Stimulated activated effector memory CD8-positive, alpha-beta T cell treated with anti-CD3 and anti-CD28 coated beads, Interleukin-12 subunit alpha, Interleukin-12 subunit beta, amount 100 ng/mL, for 72 hours (primary cell): ENCODE results near the gene AVPR1A.
"Not testable (repeated sequence)": the region's sequence is repeated elsewhere in the genome, so short reads cannot be mapped to it uniquely, and the experiment has no call there.

Experiments used
- ATAC-seq: fragments of 150-1000 bp; cut with Tn5 transposase; 2 replicates; pipeline ENCODE4 v1.10.0; 2021
- DNase-seq, 2 donors: peaks; one replicate each; pipeline ENCODE4 v3.0.0; 2021 to 2022; ENCODE audit warnings: low spot score in 2 of 2
- H3K27ac Mint-ChIP-seq: one replicate; pipeline ENCODE4 v1.8.0; 2022; ENCODE audit warnings: mild to moderate bottlenecking, mixed read lengths
- H3K36me3 Mint-ChIP-seq: one replicate; pipeline ENCODE4 v1.8.0; 2022; ENCODE audit warnings: mild to moderate bottlenecking, mixed read lengths
- H3K4me1 Mint-ChIP-seq: one replicate; pipeline ENCODE4 v1.8.0; 2022; ENCODE audit warnings: mixed read lengths
- H3K4me3 Mint-ChIP-seq: one replicate; pipeline ENCODE4 v1.8.0; 2022; ENCODE audit warnings: mild to moderate bottlenecking, mixed read lengths
- H3K9me3 Mint-ChIP-seq: one replicate; pipeline ENCODE4 v1.8.0; 2022; ENCODE audit warnings: mixed read lengths

The AVPR1A gene

DNA sequence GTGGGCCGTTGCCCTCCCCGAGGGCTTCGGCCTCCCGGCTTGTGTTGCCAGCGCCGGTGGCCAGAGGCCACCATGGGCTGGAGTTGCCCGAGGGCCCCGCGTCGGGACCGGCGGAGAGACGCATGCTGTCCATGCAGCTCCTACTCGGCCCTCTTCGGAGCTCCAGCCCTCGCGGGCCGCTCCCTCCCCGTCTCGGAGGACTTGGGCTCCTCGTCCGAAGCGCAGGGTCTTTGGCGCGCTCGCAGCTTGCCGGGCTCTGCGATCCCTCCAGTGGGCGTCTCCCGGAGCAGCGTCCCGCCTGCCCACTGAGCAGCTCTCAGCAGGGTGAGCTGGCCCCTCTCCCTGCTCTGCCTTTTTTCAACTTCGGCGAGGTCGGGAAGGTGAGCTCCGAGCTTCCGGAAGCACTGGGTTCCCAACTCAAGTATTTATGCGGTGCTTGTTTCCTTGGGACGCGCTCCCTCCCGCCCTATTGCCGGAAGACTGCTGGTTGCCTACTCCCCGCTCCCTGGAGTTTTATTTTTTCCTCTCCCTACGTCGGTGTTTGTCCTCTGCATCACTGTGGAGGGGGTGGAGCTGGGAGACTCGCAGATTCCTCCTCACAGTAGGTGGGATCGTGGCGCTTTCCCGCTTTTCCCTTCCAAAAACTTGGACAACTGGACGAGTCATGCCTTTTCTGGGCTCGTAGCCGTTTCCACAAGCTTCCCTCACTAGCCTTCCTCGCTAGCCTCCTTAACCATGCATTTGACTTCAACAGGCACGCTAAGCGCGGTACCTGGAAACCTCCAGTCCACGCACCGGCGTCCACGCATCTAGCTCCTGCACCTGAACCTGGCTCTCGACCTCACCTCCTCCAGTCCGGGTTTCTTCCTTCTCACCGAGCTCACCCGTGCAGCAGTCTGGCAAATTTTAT is at the start of gene AVPR1A:
AVPR1A (minus strand) TSS at position 489 of the 910 bp plus-strand sequence; CDS start at position 124, 365 bp downstream.
- no peak for ATAC-seq
- DNase-seq: no peak
- Mint-ChIP-seq H3K4me3 (no peak within 1 kb of the TSS), H3K36me3 (no peaks in the 10 kb centered on the region), H3K27ac (no peak within 1 kb of the TSS), H3K9me3 (peaks cover 4% of the 10 kb centered on the region), H3K4me1 (peaks cover 11% of the 10 kb centered on the region)

DNA sequence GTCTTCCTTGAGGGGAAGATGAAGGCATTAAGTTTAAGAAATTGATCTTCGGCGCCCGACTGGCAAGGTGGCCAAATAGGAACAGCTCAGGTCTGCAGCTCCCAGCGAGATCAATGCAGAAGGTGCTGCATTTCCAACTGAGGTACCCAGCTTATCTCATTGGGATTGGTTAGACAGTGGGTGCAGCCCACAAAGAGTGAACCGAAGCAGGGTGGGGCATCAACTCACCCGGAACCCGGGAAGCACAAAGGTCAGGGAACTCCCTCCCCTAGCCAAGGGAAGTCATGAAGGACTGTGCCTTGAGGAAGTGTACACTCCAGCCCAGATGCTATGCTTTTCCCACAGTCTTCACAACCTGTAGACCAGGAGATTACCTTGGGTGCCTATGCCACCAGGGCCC is 45.2 kb upstream of the AVPR1A start:
- Mint-ChIP-seq H3K9me3 (peaks cover 17% of the 10 kb centered on the region), H3K4me3 (no peak overlapping the region)

DNA sequence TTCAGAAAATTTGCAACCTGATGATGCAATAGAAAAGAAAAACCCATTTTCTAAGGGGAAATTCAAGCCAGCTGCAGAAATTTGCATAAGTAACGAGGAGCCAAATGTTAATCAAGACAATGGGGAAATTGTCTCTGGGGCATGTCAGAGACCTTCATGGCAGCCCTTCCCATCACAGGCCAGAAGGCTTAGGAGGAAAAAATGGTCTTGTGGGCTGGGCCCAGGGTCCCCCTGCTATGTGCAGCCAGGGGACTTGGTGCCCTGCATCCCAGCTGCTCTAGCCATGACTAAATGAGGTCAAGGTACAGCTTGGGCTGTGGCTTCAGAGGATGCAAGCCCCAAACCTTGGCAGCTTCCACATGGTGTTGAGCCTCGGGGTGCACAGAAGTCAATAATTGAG is 28.2 kb upstream of the AVPR1A start:
- H3K27ac Mint-ChIP-seq: no peak overlapping the region
- ATAC-seq (no peak), DNase-seq (no peak)
- H3K4me3 Mint-ChIP-seq: no peak overlapping the region
- no peaks in the 10 kb centered on the region for H3K36me3 Mint-ChIP-seq
- peaks cover 14% of the 10 kb centered on the region for H3K9me3 Mint-ChIP-seq
- no peaks in the 10 kb centered on the region for H3K4me1 Mint-ChIP-seq

More for the DNA sequence above, 45.2 kb upstream of the AVPR1A start:
- no peak for ATAC-seq
- no peak overlapping the region for H3K27ac Mint-ChIP-seq
- H3K4me1 Mint-ChIP-seq: no peaks in the 10 kb centered on the region
- DNase-seq: no peak
- no peaks in the 10 kb centered on the region for H3K36me3 Mint-ChIP-seq

DNA sequence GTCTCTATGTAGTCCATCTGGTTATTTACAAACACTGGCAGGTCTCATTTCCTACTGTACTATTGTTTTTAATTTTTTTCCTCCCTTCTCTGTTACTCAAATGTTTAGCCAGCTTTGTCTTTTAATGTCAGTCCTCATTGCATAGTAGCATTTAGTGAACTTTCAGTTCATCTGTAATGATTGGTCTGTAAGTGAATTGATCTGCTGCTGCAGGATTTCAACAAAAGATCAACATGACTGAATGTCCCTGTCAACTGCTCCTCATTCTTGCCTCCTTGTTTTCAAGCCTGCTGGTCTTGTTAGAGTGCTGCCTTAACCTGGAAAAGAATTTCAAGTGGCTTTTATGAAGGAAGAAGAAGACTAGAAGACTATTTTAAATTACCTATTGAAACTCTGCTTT is 19.3 kb upstream of the AVPR1A start:
- no peaks in the 10 kb centered on the region for H3K36me3 Mint-ChIP-seq
- no peak for DNase-seq
- no peak for ATAC-seq

DNA sequence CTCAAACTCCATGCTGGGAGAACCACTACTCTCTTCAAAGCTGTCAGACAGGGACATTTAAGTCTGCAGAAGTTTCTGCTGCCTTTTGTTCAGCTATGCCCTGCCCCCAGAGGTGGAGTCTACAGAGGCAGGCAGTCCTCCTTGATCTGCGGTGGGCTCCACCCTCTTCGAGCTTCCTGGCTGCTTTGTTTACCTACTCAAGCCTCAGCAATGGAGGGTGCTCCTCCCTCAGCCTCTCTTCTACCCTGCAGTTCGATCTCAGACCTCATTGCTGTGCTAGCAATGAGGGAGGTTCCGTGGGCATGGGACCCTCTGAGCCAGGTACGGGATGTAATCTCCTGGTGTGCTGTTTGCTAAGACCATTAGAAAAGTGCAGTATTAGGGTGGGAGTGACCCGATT is 16.7 kb upstream of the AVPR1A start:
- DNase-seq, H3K27ac Mint-ChIP-seq, ATAC-seq, H3K4me3 Mint-ChIP-seq, H3K4me1 Mint-ChIP-seq, H3K9me3 Mint-ChIP-seq, H3K36me3 Mint-ChIP-seq: not testable (repeated sequence)

More for the DNA sequence above, 19.3 kb upstream of the AVPR1A start:
- Mint-ChIP-seq H3K4me1 (no peaks in the 10 kb centered on the region), H3K4me3 (no peak overlapping the region), H3K9me3 (peaks cover 6% of the 10 kb centered on the region), H3K27ac (no peak overlapping the region)

DNA sequence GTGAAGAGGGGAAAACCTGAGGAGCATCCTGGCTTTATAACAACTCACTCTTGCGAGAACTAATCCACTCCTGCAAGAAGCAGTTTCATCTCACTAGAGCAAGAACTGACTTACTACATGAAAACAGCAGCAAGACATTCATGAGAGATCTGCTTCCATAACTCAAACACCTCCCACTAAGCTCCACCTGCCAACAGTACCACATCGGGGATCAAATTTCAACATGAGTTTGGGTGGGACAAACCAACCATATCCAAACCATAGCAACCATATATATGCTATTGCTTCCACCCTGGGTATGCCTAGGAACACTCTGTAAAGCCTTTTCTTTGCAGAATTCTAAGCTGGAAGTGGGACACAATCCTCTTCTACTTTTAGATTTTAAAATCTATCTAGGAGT is 13.9 kb upstream of the AVPR1A start:
- Mint-ChIP-seq H3K4me3 (no peak overlapping the region), H3K36me3 (no peaks in the 10 kb centered on the region), H3K9me3 (peaks cover 3% of the 10 kb centered on the region), H3K27ac (no peak overlapping the region), H3K4me1 (no peaks in the 10 kb centered on the region)
- DNase-seq: no peak
- ATAC-seq: no peak

DNA sequence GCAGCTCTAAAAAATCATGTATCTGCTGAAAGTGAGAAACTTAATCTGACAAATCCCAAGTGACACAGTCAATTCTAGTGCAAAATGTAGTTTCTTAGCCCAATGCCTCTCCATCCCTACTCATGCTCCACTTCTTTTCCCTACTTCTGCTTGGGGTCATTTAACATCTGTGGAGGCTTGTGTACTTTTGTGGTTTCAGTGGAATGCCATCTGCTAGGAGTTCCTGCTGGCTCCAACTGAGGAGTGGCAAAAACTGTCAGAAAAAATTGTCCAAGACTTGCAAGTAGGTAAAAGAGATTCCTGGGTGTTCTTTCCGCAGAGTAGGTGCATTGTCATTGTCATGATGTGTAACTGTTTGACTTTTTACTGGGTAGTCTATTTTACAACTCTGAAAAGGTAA is 12.5 kb upstream of the AVPR1A start:
- no peaks in the 10 kb centered on the region for H3K36me3 Mint-ChIP-seq
- ATAC-seq (no peak), DNase-seq (no peak)
- H3K4me3 Mint-ChIP-seq: no peak overlapping the region
- no peaks in the 10 kb centered on the region for H3K4me1 Mint-ChIP-seq
- peaks cover 3% of the 10 kb centered on the region for H3K9me3 Mint-ChIP-seq
- H3K27ac Mint-ChIP-seq: no peak overlapping the region

DNA sequence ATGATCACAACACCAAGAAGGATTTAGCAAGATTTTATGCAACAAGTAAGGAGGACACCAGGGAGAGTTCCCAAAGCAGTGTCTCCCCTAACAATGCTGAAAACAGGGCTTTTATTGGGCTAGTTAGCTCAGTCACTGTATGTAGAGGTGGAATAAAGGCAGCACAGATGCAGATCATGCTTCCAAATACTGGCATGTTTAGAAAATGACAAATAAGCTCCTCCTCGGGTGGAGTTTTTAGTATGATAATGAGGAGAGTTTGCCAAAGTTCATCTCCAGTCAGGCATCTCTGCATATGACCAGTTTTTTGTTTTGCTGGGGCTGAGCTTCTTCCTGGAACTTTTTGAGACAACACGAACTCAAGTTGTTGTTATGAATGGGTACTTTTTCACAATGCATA is 4.4 kb upstream of the AVPR1A start:
- DNase-seq (no peak), ATAC-seq (no peak)
- Mint-ChIP-seq H3K4me3 (no peak overlapping the region), H3K9me3 (peaks cover 2% of the 10 kb centered on the region), H3K27ac (no peak overlapping the region), H3K36me3 (no peaks in the 10 kb centered on the region), H3K4me1 (peaks cover 11% of the 10 kb centered on the region)

DNA sequence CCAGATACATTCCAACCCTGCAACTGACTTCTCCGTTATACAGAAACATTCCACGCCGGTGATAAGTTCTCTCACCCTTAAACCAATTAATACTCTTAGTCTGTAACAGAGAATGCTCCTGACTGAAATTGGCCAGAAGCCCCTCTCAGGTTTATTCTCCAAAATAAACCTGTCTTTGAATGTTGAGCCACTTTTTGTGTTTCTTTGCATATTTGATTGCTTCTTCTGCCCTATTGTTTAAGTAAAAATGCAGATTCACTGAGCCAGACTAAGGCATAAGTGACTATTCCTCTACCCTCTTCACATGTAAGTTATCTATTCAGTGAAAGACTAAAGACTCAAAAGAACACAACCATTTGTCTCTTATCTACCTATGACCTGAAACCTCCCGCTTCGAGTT is 3.6 kb upstream of the AVPR1A start:
- H3K36me3 Mint-ChIP-seq: no peaks in the 10 kb centered on the region
- no peak overlapping the region for H3K27ac Mint-ChIP-seq
- DNase-seq (no peak), ATAC-seq (no peak)
- H3K9me3 Mint-ChIP-seq: peaks cover 4% of the 10 kb centered on the region
- peaks cover 11% of the 10 kb centered on the region for H3K4me1 Mint-ChIP-seq
- H3K4me3 Mint-ChIP-seq: no peak overlapping the region

DNA sequence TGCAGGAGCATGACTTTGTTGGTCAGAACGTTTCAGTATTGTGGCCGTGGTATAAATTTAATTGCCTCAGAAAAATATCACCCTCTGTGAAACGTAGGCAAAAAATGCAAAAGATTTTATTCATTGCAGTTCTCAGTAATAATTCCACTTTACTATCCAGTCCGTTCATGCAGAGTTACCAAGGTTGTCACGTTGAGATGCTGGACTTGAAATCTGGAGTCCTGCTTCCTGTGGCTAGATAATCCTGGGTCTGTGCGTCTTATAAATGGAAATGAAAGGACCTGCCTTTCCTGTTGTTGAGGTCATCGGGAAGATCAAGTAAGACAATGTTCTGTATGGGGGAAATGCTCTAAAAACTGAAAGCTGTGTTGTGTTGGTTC is 1.3 kb upstream of the AVPR1A start:
- H3K9me3 Mint-ChIP-seq: peaks cover 4% of the 10 kb centered on the region
- no peaks in the 10 kb centered on the region for H3K36me3 Mint-ChIP-seq
- peaks cover 11% of the 10 kb centered on the region for H3K4me1 Mint-ChIP-seq
- no peak for DNase-seq
- ATAC-seq: no peak
- H3K4me3 Mint-ChIP-seq: no peak overlapping the region
- no peak overlapping the region for H3K27ac Mint-ChIP-seq

DNA sequence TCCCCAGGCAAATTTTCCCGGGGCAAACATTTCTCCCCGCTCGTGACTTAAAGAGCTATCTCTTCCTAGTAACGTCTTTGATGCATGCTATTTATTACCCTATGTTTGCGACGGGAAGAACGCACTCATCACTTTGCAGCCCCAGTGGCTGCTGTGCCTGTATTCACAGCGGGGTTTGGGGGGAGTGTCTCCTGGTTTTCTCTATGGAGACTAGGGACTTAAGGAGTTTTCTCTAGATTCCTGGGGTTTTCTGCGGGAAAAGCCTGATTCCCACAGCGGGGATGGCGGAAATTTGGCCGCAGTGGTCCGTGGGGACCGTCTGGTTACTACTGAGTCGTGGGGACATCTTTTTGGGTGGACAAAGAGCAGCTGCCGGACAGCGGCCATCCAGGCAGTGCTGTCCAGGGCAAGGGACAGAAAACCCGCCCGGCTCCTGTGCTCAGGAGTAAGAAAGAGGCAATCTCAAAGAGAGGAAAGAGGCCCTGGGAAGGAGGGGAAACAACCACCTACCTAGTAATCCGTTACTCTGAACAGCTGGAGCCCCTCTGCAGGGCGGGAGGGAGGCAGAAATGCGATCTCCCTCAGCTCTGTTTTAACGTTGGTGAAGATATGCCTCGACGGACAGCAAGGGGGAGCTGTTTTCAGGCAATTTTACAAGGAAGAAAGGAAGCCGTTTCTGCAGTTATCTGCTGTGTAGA is 771 bp upstream of the AVPR1A start:
- no peak for ATAC-seq

DNA sequence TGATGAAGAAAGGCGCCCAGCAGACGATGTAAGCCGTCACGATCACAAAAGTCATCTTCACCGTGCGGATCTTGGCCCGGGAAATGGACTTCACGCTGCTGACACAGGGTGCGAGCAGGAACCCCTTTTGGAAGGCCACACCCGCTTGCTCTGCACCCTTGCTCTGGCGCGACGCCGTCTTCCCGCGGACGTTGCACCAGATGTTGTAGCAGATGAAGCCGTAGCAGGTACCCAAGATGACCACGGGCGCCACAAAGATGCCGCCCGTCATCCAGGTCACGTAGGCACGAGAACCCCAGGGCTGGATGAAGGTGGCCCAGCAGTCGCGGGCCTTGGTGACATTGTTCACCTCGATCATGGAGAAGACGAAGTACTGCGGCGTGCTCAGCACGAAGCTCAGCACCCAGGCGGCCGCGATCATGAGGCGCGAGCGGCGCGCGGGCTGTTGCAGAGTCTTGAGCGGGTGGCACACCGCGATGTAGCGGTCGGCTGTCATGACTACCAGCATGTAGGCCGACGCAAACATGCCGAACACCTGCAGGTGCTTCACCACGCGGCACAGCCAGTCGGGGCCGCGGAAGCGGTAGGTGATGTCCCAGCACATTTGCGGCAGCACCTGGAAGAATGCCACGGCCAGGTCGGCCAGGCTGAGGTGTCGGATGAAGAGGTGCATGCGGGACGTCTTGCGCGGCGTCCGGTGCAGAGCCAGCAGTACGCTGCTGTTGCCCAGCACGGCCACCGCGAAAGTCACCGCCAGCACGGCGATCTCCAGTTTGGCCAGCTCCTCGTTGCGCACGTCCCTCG is 890 bp downstream of the AVPR1A start:
- H3K4me1 Mint-ChIP-seq: peaks cover 11% of the 10 kb centered on the region
- H3K4me3 Mint-ChIP-seq: no peak overlapping the region
- no peaks in the 10 kb centered on the region for H3K36me3 Mint-ChIP-seq
- DNase-seq (no peak), ATAC-seq (no peak)
- peaks cover 4% of the 10 kb centered on the region for H3K9me3 Mint-ChIP-seq
- no peak overlapping the region for H3K27ac Mint-ChIP-seq

More for the DNA sequence above, 771 bp upstream of the AVPR1A start:
- no peak for DNase-seq
- Mint-ChIP-seq H3K4me3 (no peak overlapping the region), H3K4me1 (peaks cover 11% of the 10 kb centered on the region), H3K36me3 (no peaks in the 10 kb centered on the region), H3K9me3 (peaks cover 4% of the 10 kb centered on the region), H3K27ac (no peak overlapping the region)

DNA sequence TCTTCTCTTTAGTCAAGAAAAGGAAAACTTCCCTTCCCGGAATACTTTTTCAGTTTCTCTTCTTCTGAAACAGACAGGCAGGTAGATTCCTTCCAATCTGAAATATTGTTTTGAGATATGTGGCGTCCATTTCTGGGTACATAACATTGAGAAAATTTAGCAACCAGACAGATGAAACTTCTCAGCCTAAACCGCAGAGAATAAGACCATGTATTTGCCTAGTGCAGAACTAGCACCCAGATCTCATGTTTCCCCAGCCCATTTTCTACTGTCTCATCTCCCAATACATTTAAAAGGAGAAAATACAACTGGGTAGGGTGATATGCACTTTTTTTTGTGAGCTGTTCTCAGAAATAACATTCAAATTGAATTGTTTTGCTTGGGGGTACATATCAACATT is 6.4 kb downstream of the AVPR1A start:
- Mint-ChIP-seq H3K27ac (no peak overlapping the region), H3K36me3 (no peaks in the 10 kb centered on the region), H3K4me3 (no peak overlapping the region), H3K4me1 (no peaks in the 10 kb centered on the region), H3K9me3 (no peaks in the 10 kb centered on the region)
- ATAC-seq (no peak), DNase-seq (no peak)

DNA sequence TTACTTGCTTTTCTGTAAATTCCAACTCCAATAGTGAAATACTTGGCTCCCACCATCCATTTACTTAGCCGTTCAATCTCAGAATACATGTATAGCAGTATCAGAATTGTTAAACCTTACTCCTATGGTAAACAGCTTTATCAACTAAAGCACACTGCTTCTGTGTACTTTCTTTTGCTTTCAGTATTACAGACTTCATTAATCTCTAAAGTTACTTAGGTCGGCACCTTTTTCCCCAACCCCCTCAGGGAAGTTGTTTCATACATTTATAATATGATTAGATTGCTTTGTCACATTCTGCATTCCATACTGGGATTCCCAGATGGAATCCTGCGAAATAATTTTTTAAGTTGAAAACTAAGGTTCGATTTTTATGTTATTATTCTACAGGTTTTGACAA is 12.5 kb downstream of the AVPR1A start:
- Mint-ChIP-seq H3K27ac (no peak overlapping the region), H3K36me3 (no peaks in the 10 kb centered on the region), H3K9me3 (peaks cover 2% of the 10 kb centered on the region), H3K4me1 (no peaks in the 10 kb centered on the region), H3K4me3 (no peak overlapping the region)
- no peak for ATAC-seq
- DNase-seq: no peak

DNA sequence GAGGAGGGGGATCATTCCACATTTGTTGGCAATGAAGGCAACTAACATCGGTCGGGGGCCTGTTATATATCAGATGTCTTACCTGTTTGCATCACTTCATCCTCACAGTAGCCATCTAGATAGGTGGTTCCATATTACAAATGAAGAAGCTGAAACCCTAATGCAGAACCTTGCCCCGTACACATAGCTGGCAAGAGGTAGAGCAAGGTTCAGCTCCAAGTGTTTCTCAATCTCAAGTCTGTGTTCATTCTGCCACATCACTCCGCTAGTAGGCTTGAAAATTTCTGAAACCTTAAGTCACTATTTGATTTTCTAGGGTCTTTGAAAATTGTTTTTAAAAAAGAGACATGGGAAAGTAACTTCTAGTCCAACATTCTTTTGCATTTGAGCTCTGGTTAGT is 17.0 kb downstream of the AVPR1A start:
- Mint-ChIP-seq H3K27ac (no peak overlapping the region), H3K9me3 (peaks cover 5% of the 10 kb centered on the region), H3K4me1 (no peaks in the 10 kb centered on the region), H3K4me3 (no peak overlapping the region), H3K36me3 (no peaks in the 10 kb centered on the region)
- DNase-seq (no peak), ATAC-seq (no peak)
